Middle frontal gyrus (tissue), 1 donor: ENCODE data around the gene GABRE.
"Not testable (repeated sequence)": the region's sequence is repeated elsewhere in the genome, so short reads cannot be mapped to it uniquely, and the experiment has no call there.

Experiments
- DNase-seq: peaks from one replicate; pipeline ENCODE4 v3.0.0-alpha.2; 2015; ENCODE audit warnings: low spot score; ENCODE audit errors: extremely low spot score

The GABRE gene

GRCh38 chrX:151970661-151971060 lies 3.8 kb downstream of the GABRE start:
- no peak for DNase-seq

GRCh38 chrX:151970027-151970426 lies 4.4 kb downstream of the GABRE start:
- no peak for DNase-seq

GRCh38 chrX:151966236-151966635 lies 8.2 kb downstream of the GABRE start:
- DNase-seq: no peak

GRCh38 chrX:151962034-151962433 lies 12.4 kb downstream of the GABRE start:
- no peak for DNase-seq

- DNase-seq: no peak
These were observed 16.4 kb downstream of the GABRE start for GRCh38 chrX:151958101-151958500.

- DNase-seq: no peak
These were observed 19.7 kb downstream of the GABRE start for GRCh38 chrX:151954730-151955129.

- no peak for DNase-seq
These were observed 36.3 kb downstream of the GABRE start for GRCh38 chrX:151938172-151938571.

- DNase-seq: no peak
These were observed 39.1 kb downstream of the GABRE start for GRCh38 chrX:151935358-151935757.

GRCh38 chrX:151929126-151929525 lies 45.4 kb downstream of the GABRE start:
- no peak for DNase-seq

- no peak for DNase-seq
These were observed 50.8 kb downstream of the GABRE start for GRCh38 chrX:151923648-151924047.

GRCh38 chrX:151922692-151923091 lies 51.8 kb downstream of the GABRE start:
- no peak for DNase-seq

GRCh38 chrX:151921866-151922265 lies 52.6 kb downstream of the GABRE start:
- no peak for DNase-seq

GRCh38 chrX:151921292-151921691 lies 53.2 kb downstream of the GABRE start:
- DNase-seq: no peak

GRCh38 chrX:151920530-151920929 lies 53.9 kb downstream of the GABRE start:
- DNase-seq: no peak

- DNase-seq: no peak
These were observed 54.4 kb downstream of the GABRE start for GRCh38 chrX:151920101-151920500.

- DNase-seq: no peak
These were observed 54.9 kb downstream of the GABRE start for GRCh38 chrX:151919610-151920009.

GRCh38 chrX:151918736-151919135 lies 55.7 kb downstream of the GABRE start:
- DNase-seq: not testable (repeated sequence)

- no peak for DNase-seq
These were observed 61.7 kb downstream of the GABRE start, which contains the start of gene MAGEA4 for GRCh38 chrX:151912780-151913179. TSS of gene MAGEA4 (plus strand) at chrX:151912889. CDS start at chrX:151923665, 10,776 bp downstream.

GRCh38 chrX:151912221-151912620 lies 62.3 kb downstream of the GABRE start:
- DNase-seq: no peak

GRCh38 chrX:151904989-151905388 lies 69.5 kb downstream of the GABRE start:
- DNase-seq: no peak
